ENCODE results near the gene GPR55.

Gene GPR55

GRCh38 chr2:230901006-230901405 lies 24.0 kb downstream of the GPR55 start:
- no peak for DNase-seq (ENCODE audit: low read depth in 3 of 3)

GRCh38 chr2:230900336-230900995 lies 24.6 kb downstream of the GPR55 start:
- DNase-seq (ENCODE audit: low read depth in 3 of 3), result no peak

DNA sequence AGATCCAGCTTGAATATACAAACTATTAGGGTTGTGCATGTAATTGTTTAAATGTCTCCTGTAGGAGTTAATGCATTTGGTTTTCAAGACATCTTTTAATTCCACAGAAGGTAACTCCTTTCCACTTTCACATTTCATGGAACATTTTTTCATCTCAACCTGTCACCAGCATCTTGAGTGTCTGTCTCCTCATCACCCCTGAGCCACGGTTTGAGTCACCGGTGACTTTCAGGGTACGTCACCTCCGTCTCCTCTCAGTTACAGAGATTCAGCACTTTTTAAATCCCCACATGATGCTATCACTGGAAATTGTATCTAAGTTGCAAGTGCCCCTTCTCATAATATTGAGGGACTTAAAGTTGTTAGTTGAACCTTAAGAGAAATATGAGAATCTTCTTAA lies 25.3 kb downstream of the GPR55 start:
- no peak for DNase-seq (ENCODE audit: low read depth in 3 of 3)

DNA sequence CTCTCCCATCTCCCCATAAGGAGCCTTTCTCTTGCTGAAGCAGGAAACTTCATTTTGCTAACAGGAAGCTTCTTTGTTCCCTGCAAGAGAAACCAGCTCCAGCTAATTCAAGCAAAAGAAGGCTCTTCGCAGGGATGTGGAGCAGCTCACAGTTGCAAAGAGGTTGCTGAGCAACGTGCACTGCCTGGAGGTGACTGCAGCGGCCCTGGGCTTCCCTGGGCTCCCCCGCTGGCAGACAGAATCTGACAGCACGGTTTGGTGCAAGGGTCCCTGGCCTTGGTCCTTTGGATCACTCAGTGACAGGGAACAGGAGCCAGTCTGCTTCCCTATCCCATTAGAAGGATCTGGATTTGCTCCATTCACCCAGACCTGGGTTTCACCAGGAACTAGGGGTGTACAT lies 25.8 kb downstream of the GPR55 start:
- no peak for DNase-seq (ENCODE audit: low read depth in 3 of 3)

DNA sequence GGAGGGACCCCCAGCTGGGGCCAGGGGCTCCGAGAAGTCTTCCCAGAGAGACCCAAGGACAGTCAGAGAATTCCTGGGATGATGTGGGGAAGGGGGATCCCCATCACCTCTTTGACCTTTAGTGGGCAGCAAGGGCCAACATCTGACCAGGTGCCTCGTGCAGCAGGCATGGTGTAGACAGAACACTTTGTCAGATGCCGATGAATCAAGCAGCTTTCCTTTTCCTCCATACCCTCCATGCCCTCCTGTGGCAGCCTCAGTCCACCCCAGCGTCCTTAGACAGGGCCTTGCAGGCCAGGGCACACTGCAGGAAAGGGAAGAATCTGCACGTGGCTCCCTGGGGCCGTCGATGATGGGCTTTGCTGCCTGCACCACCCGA lies 26.3 kb downstream of the GPR55 start:
- DNase-seq (ENCODE audit: low read depth in 3 of 3), result no peak

DNA sequence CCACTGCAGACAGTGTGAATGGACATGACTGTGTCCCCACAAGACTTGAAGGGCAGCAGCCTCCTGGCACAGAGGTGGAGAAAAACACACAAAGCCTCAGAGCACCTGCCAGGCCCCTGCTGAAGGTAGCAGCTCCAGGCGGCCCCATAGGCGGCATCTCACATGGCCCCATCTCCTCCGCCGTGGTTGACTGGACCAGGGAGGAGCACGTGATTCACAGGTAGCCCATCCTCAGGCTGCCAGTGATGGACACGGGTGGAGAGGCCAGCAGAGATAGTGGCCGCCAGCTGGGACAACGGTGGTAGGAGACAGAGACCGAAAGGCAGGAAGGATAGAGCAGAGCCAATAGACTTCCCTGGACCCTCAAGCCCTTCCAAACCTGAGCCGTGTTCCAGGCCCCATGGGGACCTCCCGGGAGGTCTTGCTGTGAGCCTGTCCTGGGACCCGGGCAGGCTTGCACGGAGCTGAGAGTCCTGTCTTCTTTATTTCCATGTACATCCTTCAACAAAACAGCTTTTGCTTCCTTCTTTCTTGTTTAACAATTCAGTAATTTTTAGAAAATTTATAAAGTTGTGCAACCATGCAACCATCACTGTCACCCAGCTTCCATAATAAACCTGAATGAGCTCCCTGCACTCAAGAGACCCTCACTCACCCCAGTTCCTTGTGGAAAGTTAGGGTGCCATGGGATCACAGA lies 26.9 kb downstream of the GPR55 start:
- DNase-seq (ENCODE audit: low read depth in 3 of 3), result no peak

GRCh38 chr2:230896346-230897115 lies 28.5 kb downstream of the GPR55 start:
- no peak for DNase-seq (ENCODE audit: low read depth in 3 of 3)

GRCh38 chr2:230895536-230896345 lies 29.3 kb downstream of the GPR55 start:
- no peak for DNase-seq (ENCODE audit: low read depth in 3 of 3)

DNA sequence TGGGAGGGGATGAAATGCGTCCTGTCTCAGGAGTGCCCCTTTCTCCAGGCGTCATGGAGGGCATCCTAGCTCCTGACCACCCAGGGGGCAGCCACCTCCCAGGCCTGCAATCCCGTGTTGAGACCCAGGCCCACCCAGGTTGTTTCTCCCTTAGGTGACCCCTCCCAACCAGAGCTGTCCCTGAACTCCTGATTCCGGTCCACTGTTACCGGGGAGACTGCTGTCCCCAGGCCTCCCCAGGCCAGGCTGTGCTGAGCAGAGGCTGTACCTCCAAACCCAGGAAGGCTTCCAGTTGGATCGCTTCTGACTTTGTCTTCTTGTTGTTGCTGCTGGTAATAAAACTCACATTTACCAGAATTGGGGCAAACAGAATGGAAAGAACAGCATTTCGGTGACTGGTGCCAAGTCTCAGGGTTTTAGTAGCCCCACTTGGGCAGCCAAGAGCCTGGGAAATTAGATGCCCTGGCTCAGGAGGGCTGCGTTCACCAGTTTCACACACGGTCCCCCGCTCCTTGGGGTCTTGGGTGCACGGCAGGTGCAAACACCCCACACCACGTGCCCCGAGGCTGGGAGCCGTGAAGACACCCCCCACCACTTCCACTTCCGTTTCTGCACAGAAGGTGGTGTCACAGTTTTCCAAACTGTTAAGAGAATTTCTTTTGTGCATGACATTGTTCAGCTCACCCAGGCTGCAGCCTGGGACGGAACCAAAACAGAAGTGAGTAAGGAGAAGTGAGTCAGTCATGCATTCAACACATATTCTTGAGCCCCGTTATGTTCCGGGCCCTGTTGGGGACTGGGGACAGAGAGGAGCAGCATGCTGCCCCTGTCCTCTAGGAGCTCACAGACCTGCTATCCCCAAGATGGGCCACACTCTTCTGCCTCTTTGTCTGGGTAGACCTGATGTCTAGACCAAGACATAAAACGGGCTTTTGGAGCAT lies 30.9 kb downstream of the GPR55 start:
- DNase-seq (ENCODE audit: low read depth in 3 of 3), result no peak

- no peak for DNase-seq (ENCODE audit: low read depth in 3 of 3)
Observed at GRCh38 chr2:230893338-230893737, 31.7 kb downstream of the GPR55 start.

- DNase-seq (ENCODE audit: low read depth in 3 of 3), result no peak
Observed at GRCh38 chr2:230891509-230891908, 33.5 kb downstream of the GPR55 start.

DNA sequence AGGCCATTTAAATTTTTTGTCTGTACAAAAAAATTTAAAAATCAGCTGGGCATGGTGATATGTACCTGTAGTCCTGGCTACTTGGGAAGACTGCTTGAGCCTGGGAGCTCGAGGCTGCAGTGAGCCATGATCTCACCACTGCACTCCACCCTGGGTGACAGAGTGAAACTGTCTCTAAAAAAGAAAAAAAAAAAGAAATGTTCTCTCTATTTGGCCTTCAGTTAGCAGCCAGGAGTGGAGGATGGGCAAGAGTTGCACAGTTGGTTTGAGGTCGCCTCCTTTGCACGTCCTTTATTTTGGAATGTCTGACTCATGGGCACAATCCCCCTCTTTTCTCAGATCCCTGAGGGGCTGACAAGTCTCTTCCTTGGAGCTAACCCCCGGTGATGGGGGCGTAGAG lies 34.0 kb downstream of the GPR55 start:
- no peak for DNase-seq (ENCODE audit: low read depth in 3 of 3)

DNA sequence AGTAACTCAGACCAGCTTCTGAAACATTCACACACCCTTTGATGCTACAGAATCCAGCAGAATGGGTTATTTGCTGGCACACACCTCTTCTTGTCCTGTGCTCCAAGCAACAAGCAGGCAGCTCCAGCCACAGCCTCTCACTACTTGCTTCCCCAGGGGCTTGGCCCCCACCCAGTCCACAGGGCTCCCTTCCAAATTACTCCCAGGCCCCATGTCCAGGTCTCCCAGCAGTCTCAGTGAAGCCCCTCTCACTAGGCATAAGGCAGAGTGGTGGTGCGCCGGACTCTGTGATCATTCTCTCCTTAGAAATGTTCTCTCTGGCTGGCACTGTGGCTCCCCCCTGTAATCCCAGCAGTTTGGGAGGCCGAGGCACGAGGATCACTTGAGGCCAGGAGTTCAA lies 34.4 kb downstream of the GPR55 start:
- DNase-seq (ENCODE audit: low read depth in 3 of 3), result no peak

DNA sequence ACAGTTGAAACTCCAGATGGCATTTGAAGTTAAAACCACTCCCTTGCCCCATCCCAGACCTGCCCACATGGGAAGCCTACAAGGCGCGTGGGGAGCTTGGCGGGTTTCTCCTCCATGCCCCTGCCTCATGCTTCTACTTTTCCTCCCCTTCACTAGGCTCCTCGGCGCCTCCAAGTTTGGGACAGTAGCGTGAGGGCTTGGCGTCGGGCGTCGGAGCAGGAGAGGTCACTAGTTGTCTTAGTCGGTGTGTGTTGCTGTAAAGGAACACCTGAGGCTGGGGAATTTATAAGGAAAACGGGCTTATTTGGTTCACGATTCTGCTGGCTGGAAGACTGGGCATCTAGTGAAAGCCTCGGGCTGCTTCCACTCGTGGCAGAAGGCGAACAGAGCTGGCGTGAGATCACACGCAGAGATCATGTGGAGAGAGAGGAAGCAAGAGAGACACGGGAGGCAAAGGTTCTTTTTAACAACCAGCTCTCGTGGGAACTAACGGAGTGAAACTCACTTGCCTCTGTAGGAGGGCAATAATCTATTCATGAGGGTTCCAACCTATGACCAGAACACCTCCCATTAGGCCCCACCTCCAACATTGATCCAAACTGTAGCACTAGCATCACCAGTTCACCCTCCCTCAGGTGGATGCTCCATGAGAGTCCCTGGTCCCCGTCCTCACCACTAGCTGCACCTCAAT lies 35.0 kb downstream of the GPR55 start:
- no peak for DNase-seq (ENCODE audit: low read depth in 3 of 3)

DNA sequence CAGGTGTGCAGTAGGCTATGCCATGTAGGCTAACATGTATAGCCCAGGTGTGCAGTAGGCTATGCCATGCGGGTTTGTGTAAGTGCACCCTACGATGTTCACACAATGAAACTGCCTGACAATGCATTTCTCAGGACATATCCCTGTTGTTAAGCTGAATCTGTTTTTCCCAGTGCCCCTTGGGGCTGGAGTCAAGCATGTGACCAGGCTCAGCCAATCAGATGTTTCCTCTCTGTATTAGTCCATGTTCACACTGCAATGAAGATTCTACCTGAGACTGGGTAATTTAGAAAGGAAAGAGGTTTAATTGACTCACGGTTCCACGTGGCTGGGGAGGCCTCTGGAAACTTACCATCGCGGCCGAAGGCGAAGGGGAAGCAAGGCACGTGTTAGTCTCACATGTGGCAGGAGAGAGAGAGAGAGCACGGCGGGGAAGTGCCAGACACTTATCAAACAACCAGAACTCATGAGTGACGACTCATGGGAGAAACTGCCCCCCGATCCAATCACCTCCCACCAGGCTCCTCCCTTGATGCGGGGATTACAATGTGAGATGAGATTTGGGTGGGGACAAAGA lies 36.1 kb downstream of the GPR55 start:
- DNase-seq (ENCODE audit: low read depth in 3 of 3), result no peak

GRCh38 chr2:230887342-230887741 lies 37.7 kb downstream of the GPR55 start:
- no peak for DNase-seq (ENCODE audit: low read depth in 3 of 3)

- no peak for DNase-seq (ENCODE audit: low read depth in 3 of 3)
Observed at GRCh38 chr2:230886671-230887071, 38.4 kb downstream of the GPR55 start.

DNA sequence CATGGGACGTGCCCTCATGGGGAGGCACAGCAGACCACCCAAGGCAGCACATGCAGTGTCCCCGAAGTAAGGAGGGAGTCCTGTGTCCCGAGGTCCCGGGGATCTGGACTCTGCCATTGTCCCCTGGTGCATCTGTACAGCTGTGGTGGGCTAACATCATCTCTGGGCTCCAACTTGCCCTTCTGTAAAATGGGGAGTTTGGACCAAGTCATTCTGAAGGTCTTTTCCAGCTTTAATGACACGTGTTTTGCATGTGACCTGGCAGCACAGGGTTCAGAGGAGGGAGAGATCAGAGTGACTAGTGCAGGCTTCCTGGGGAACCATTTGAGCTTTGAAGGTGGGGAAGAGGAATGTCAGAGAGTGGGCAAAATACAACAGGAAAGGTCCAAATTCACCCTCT lies 38.8 kb downstream of the GPR55 start:
- DNase-seq (ENCODE audit: low read depth in 3 of 3), result no peak

- DNase-seq (ENCODE audit: low read depth in 3 of 3), result no peak
Observed at GRCh38 chr2:230885463-230886130, 39.4 kb downstream of the GPR55 start.
